Caki2 (cell line): ENCODE measurements around the gene SHH. TPM values are rescaled to one million over a fixed set of nuclear protein-coding genes. Genes with fewer than 3 reads are reported as not detected.

Experiments used
- DNase-seq: peaks from one replicate; pipeline ENCODE4 v3.0.0-alpha.2; 2015; ENCODE audit warnings: low read depth
- in situ Hi-C: cut with HindIII; loops from 2 replicates; pipeline ENCODE4 v1.10.0; 2016; ENCODE audit warnings: low sequenced_read_pairs, low pct_unique_long_range_greater_than_20kb, mixed read lengths
- total RNA-seq: library from RNA; depleted of rRNA; stranded (reverse); fragments of >200 nt; shearing (Covaris generic); gene quantifications from 2 replicates; pipeline ENCODE4 v1.2.3, GENCODE V29; 2014; ENCODE audit warnings: low replicate concordance; rRNA removed

The SHH gene
- 8.7 and 18.5 TPM in 2 replicates for total RNA-seq

- in situ Hi-C loops: no loop called here
- peak; percentile 64 for DNase-seq
Observed at GRCh38 chr7:155811895-155812761, at the start of gene SHH. Gene SHH, minus strand, starts transcription at chr7:155812463. Its CDS starts 341 bp downstream, at chr7:155812122.

DNA sequence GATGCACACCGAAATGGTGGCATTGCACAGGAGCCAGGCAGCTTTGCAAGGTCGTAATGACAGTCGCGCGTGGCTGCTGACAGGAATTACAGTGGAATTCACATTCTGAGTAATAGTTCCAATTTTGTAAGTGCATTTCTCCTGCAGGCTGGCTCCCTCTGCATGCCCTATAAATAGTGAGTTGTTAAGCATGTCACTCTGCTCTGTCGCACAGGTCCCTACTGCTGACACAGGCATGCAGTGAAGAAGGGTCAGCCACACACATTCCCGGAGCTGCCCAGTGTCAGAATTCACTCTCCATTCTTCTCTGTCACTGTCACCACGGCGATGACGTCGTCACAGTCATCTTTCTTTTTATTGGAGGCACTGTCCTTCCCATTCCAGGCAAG is 49.2 kb upstream of the SHH start:
- no peak for DNase-seq

DNA sequence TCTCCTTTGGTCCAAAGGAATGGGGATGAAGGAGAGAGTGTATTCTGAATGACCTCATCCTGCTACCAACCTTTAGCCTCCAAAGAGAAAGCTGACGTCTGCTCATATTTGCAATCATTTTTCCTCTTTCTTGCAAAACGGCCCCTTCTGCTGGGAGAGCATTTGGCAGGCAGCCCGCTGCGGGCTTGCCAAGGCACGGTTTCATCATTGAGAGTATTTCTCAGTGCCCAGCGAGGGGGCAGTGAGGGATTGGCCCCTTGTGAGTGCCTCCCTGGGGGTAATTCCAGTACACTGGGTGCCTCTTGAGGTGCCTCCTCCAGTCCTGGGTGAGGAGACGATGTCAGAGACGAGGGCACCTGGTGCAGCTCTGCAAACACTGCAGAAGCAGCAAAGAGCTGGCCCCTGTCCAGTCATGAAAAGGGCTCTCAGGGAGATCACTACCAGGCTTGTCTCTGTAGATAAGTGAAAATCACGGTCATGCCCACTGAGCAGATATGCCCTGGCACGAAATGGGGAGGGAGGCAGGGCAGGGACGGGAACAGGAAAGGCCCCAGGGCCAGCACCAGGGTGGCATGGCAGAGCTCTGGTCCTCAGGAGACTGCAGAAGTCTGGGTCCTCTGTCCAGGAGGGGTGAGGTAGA is 48.7 kb upstream of the SHH start:
- DNase-seq: peak; percentile 91
- in situ Hi-C loops: no loop called here

More for the DNA sequence above, 49.2 kb upstream of the SHH start:
- in situ Hi-C loops: no loop called here

DNA sequence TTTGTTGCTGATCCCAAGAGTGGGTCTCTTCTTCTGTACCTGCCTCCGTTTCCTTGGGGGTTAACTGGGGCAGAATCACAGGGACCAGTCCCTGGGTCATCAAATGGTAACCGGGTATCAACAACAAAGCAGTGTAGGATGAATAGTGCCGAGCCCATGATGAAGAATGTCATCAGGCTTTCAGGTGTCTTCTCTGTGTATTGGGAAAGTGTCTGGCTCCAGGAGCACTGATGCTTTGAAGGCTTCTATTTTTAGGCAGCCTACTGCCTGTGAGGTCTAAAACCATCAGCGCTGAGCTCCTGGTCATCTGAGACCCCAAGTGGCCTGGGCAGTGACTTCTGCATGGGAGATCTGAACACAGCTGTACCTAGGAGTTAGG is 48.2 kb upstream of the SHH start:
- no peak for DNase-seq
- in situ Hi-C loops: no loop called here

- in situ Hi-C loops: no loop called here
Observed at GRCh38 chr7:155858521-155859061, 46.3 kb upstream of the SHH start.

GRCh38 chr7:155857141-155857540 is 44.9 kb upstream of the SHH start:
- in situ Hi-C loops: no loop called here
- DNase-seq: no peak

More at GRCh38 chr7:155858521-155859061, 46.3 kb upstream of the SHH start:
- peak; percentile 73 for DNase-seq

DNA sequence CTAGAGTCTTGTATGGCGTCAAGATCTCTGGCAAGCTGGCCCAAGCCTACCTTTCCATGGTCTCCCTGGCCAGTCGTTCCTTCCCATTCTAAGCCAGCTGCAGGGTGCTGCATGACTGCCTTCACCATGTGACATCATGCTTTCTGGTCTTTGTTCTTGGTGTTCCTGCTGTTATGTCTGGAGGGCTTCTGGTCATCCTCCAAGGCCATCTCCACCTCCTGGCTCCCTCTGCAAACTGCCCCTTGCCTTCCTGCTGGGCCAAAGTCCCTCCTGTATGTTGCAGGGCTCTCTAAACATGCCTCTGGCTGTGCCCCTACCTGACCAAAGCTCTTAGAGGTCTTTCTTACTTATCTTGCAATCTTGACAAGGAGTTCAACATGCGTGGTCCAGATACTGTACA is 44.4 kb upstream of the SHH start:
- DNase-seq: peak; percentile 34
- in situ Hi-C loops: no loop called here

GRCh38 chr7:155852426-155853301 is 40.4 kb upstream of the SHH start:
- in situ Hi-C loops: no loop called here

DNA sequence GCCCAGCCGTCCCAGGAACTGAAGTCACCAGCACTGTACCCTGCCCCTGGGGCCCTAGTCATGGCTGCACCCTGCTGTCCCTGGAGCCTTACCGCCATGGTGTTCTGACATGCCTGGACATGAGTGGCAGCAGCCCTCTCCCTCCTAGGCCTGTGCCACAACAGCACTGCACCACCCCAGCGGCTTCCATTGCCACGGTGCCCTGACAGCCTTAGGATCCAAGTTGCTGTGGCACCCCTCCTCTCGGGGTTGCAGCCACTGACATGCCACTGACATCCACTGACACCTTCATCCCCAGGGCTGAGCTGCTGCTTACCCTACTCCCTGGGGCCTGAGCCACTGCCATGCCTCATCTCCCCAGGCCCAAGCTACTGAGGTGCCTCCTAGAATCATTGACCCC is 39.6 kb upstream of the SHH start:
- in situ Hi-C loops: no loop called here

More at GRCh38 chr7:155852426-155853301, 40.4 kb upstream of the SHH start:
- no peak for DNase-seq

GRCh38 chr7:155850766-155851678 is 38.8 kb upstream of the SHH start:
- in situ Hi-C loops: no loop called here
- no peak for DNase-seq

More for the DNA sequence above, 39.6 kb upstream of the SHH start:
- DNase-seq: no peak

- in situ Hi-C loops: no loop called here
- no peak for DNase-seq
Observed at GRCh38 chr7:155850001-155850436, 37.8 kb upstream of the SHH start.

DNA sequence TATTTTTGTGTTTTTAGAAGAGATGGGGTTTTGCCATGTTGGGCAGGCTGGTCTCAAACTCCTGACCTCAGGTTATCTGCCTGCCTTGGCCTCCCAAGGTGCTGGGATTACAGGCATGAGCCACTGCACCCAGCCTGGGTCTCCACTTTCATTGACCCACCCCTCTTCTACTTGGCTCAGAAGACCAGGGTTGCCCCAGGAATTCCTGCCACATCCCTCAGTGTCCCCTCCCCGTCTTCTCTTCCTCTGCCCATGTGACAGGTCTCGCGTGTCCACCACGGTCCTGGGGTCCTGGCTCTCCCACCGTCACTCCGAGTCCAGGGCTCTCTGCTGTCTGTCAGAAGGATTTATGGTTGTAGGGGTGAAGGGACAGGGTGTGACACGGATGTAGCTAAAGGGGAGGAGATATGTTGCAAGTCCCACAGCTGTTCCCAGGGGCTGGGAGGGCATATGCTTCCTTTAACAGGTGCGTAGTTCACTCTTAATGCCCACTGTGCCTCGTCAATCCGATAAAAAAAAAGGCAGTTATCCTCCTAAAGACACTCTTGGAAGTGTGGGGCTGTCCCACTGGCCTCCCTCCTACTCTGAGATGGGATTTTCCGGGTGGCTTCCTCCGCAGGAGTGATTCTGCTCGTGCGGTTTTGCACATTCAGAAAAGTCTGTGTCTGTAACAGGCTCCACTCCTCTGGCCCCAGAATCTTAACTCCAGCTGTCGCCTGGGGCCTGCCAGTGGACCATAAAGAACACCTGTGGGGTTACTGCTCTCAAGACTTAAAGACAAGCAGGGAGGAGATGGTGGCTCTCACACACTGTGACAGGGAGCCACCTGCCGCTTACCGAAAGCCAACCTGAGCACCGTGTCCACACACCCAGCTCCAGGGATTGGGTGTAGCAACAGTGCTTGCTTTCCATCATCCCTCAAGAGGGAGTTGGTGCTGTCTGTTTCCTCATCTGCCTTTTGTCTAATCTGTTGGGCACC is 36.7 kb upstream of the SHH start:
- in situ Hi-C loops: no loop called here
- no peak for DNase-seq

- in situ Hi-C loops: no loop called here
- DNase-seq: no peak
Observed at GRCh38 chr7:155847821-155848435, 35.7 kb upstream of the SHH start.

GRCh38 chr7:155846936-155847335 is 34.7 kb upstream of the SHH start:
- in situ Hi-C loops: no loop called here
- no peak for DNase-seq

- no peak for DNase-seq
- in situ Hi-C loops: no loop called here
Observed at GRCh38 chr7:155846156-155846555, 33.9 kb upstream of the SHH start.

DNA sequence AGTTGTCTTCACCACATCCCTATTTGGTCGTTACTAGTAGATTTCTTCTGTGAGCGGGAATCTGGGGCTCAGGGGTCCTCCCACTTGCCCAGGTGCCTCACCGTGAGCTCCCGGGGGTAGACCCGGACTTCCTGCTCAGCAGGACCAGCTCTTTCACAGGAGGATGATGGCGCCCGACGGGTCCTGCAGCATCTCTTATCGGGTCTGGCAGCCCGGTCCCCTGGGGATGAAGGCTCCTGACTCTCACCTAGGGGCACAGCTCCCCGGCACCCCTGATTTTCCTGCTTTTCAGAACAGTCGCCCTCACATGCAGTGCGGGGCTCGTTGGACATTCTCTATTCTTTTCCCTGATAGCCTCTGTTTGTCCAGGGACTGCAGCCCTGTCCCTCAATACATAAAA is 33.0 kb upstream of the SHH start:
- in situ Hi-C loops: no loop called here
- DNase-seq: no peak
